ENCODE data around the gene NRF1. TPM values are rescaled to one million over a fixed set of nuclear protein-coding genes. Genes with fewer than 3 reads are reported as not detected.

NRF1 gene
- total and polyA plus RNA-seq, 2 of the 8 experiments (the other 6 are each of a cell fraction or from before 2014, with no cell fraction given): 18.2 to 21.4 TPM

DNA sequence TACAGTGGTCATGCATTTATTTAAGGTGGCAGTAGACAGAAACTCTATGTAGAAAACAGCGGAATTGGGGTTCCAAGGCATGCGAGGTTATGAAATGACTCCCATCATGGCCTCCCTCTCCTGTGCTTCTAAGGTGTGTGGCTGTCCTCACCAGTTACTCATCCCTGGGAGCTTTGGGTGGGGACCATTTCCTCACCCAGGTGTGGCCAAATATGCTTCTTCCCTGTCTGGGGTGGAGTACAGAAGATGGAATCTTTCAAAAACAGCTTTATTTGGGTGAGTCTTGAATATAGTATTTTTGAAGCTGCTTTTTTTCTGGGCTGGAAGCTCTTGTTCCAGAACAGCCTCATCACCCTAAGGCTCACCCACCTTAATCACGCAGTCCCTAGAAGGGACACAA, 139.0 kb downstream of the NRF1 start:
- no peaks in the 10 kb centered on the region for H3K79me1 ChIP-seq (ENCODE audit: low read depth, low read length)
- no peak overlapping the region for H2BK15ac ChIP-seq (ENCODE audit: low read length)
- peaks cover 0 to 13% (median 2%) of the 10 kb centered on the region in 4 experiments; a peak in 3 of 8 replicates for H3K36me3 ChIP-seq (ENCODE audit: control insufficient read depth in 2 of 4, insufficient read depth in 4 of 4, low read length in 3 of 4)
- no peaks in the 10 kb centered on the region for H3K79me2 ChIP-seq (ENCODE audit: control insufficient read depth in 1 of 2, insufficient read depth in 2 of 2, low read length in 2 of 2)
- H3K9me3 ChIP-seq (ENCODE audit: insufficient read depth in 2 of 2, low read depth in 1 of 2, low read length in 1 of 2): no peaks in the 10 kb centered on the region
- ChIA-PET POLR2A (ENCODE audit: partially characterized antibody) (interaction anchor here (1.3 to 1.6 kb wide), 2 partner anchors 8 to 38 kb away, joined by 3 to 4 read pairs; no protein-coding TSS in a partner anchor), CTCF (ENCODE audit: partially characterized antibody) (interaction anchor here (0.8 to 1.1 kb wide), 3 partner anchors 8 to 10 kb away, joined by 3 to 4 read pairs (median 3); no protein-coding TSS in a partner anchor)
- H3K9ac ChIP-seq (replicated peaks in 1 of 4; ENCODE audit: extremely low read depth in 1 of 4, low read depth in 3 of 4, low read length in 3 of 4): no peak overlapping the region
- H2BK20ac ChIP-seq (ENCODE audit: low read length): no peak overlapping the region
- no peak overlapping the region for H4K5ac ChIP-seq (ENCODE audit: insufficient read length, low read depth, low read length)
- no peak overlapping the region for H4K91ac ChIP-seq (replicated peaks; ENCODE audit: insufficient read length, low read length)
- no peak overlapping the region for H2BK12ac ChIP-seq (ENCODE audit: low read depth, low read length)
- no peak overlapping the region for H2AFZ ChIP-seq (ENCODE audit: low read length)
- H3K23ac ChIP-seq (ENCODE audit: insufficient read length): no peak overlapping the region
- H2AK5ac ChIP-seq (ENCODE audit: low read depth, low read length): no peak overlapping the region
- no peaks in the 10 kb centered on the region for H3K23me2 ChIP-seq (ENCODE audit: low read depth, low read length)
- no peak for DNase-seq (ENCODE audit: low read depth in 1 of 2, low spot score in 2 of 2)
- no peak overlapping the region for H3K14ac ChIP-seq (ENCODE audit: insufficient read length)
- H4K8ac ChIP-seq (ENCODE audit: extremely low read depth, insufficient read depth, low read length): no peak overlapping the region
- no peaks in the 10 kb centered on the region for H3K27me3 ChIP-seq (replicated peaks in 1 of 4; ENCODE audit: control insufficient read depth in 3 of 4, extremely low read depth in 1 of 4, insufficient read depth in 3 of 4, low read length in 3 of 4)
- no peak for FAIRE-seq
- no peak overlapping the region for H3K18ac ChIP-seq (ENCODE audit: extremely low read depth, low read length)
- no peak overlapping the region for H3K56ac ChIP-seq (replicated peaks; ENCODE audit: insufficient read length, low read depth, low read length)
- no peak overlapping the region for H2BK120ac ChIP-seq (replicated peaks; ENCODE audit: low read depth, low read length)
- no peak overlapping the region for H2BK5ac ChIP-seq (ENCODE audit: low read depth, low read length)
- no peaks in the 10 kb centered on the region for H4K20me1 ChIP-seq (replicated peaks in 1 of 2; ENCODE audit: control insufficient read depth in 1 of 2, insufficient read depth in 2 of 2, low read length in 2 of 2)
- H3K4me2 ChIP-seq (ENCODE audit: insufficient read depth in 1 of 2, low read depth in 2 of 2, low read length in 2 of 2): no peak overlapping the region
- 90% methylated on average over 3 of the region's 3 CpGs; no CpG with 5 or more reads in 1 of the 2 experiments for WGBS, 2 experiments (ENCODE audit: extremely low coverage in 1 of 2, insufficient coverage in 1 of 2, insufficient read length in 1 of 2, insufficient replicate concordance in 2 of 2, low coverage in 1 of 2, low lambda C conversion rate in 2 of 2, missing lambda C conversion rate in 1 of 2)
- H3K4me1 ChIP-seq (replicated peaks in 1 of 4; ENCODE audit: control insufficient read depth in 3 of 4, insufficient read depth in 4 of 4, low read length in 3 of 4): 0 out of 7 replicates have a peak, but pooled peaks cover 0 to 2% (median 0%) of the 10 kb centered on the region in 4 experiments
- H3K4me3 ChIP-seq (ENCODE audit: extremely low read depth in 1 of 4, insufficient read depth in 2 of 4, low read depth in 3 of 4, low read length in 4 of 4): no peak overlapping the region
- no peak overlapping the region for H3K4ac ChIP-seq (replicated peaks; ENCODE audit: insufficient read length, low read depth, low read length)
- H3K27ac ChIP-seq (ENCODE audit: low read depth, low read length): no peak overlapping the region
- TF ChIP-seq SIN3A (conservative IDR thresholded peaks at IDR 0.05 in 1 of 2, IDR thresholded peaks at IDR 0.05 in 1 of 2; ENCODE audit: low read depth in 1 of 2, low read length in 2 of 2) (no peak), SAP30 (IDR thresholded peaks at IDR 0.05; ENCODE audit: insufficient read depth, insufficient replicate concordance, low read length) (no peak), NANOG (IDR thresholded peaks at IDR 0.05; ENCODE audit: insufficient read depth, low read depth, low read length, poor library complexity, severe bottlenecking) (no peak), FOSL1 (IDR thresholded peaks at IDR 0.05; ENCODE audit: insufficient read depth, low read depth, low read length) (no peak), GABPA (IDR thresholded peaks at IDR 0.05; ENCODE audit: borderline replicate concordance, insufficient read depth, low read length) (no peak), CTBP2 (IDR thresholded peaks at IDR 0.05; ENCODE audit: borderline replicate concordance, insufficient read depth, insufficient read length, low read length) (no peak), YY1 (IDR thresholded peaks at IDR 0.05; ENCODE audit: low read depth, low read length) (no peak), GTF2F1 (IDR thresholded peaks at IDR 0.05; ENCODE audit: borderline replicate concordance, low read depth, low read length) (no peak), CHD1 (IDR thresholded peaks at IDR 0.05; ENCODE audit: low read depth, low read length) (no peak), KDM4A (IDR thresholded peaks at IDR 0.05; ENCODE audit: low read depth, low read length, severe bottlenecking) (no peak)
- TF ChIP-seq, protein P1, sequence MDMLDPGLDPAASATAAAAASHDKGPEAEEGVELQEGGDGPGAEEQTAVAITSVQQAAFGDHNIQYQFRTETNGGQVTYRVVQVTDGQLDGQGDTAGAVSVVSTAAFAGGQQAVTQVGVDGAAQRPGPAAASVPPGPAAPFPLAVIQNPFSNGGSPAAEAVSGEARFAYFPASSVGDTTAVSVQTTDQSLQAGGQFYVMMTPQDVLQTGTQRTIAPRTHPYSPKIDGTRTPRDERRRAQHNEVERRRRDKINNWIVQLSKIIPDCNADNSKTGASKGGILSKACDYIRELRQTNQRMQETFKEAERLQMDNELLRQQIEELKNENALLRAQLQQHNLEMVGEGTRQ (IDR thresholded peaks at IDR 0.05; ENCODE audit: low read length): no peak
